ENCODE data around the gene TEX51. TPM values are rescaled to one million over a fixed set of nuclear protein-coding genes. Genes with fewer than 3 reads are reported as not detected.
A peak's percentile ranks its signal among the peaks of the same experiment; 100 is the strongest.

TEX51 gene
- total and polyA plus RNA-seq, 4 donors, result not detected

- DNase-seq (ENCODE audit: low read depth in 4 of 6, low spot score in 6 of 6), result no peak
- H3K36me3 ChIP-seq (ENCODE audit: control insufficient read depth, insufficient read depth, low read length), result no peaks in the 10 kb centered on the region
- 83% methylated on average over 3 of the region's 7 CpGs for WGBS (ENCODE audit: insufficient coverage)
- peaks cover 19% of the 10 kb centered on the region for H3K4me1 ChIP-seq (ENCODE audit: control insufficient read depth, insufficient read depth, low read length)
- no peak overlapping the region for H3K27ac ChIP-seq (ENCODE audit: low read depth, low read length)
- H3K27me3 ChIP-seq (ENCODE audit: control insufficient read depth, insufficient read depth, low read length), result peaks cover 2% of the 10 kb centered on the region
- no peaks in the 10 kb centered on the region for H3K9me3 ChIP-seq (ENCODE audit: control insufficient read depth, insufficient read depth, low read length)
- H3K4me3 ChIP-seq (ENCODE audit: low read depth, low read length), result no peak overlapping the region
Observed at GRCh38 chr2:126882736-126883665, 15.7 kb upstream of the TEX51 start.

- no peak overlapping the region for H3K27ac ChIP-seq (ENCODE audit: low read depth, low read length)
- no peak overlapping the region for H3K4me3 ChIP-seq (ENCODE audit: low read depth, low read length)
- DNase-seq (ENCODE audit: low read depth in 4 of 6, low spot score in 6 of 6), result no peak
- no peaks in the 10 kb centered on the region for H3K36me3 ChIP-seq (ENCODE audit: control insufficient read depth, insufficient read depth, low read length)
- 90% methylated on average over 4 of the region's 6 CpGs for WGBS (ENCODE audit: insufficient coverage)
- no peaks in the 10 kb centered on the region for H3K9me3 ChIP-seq (ENCODE audit: control insufficient read depth, insufficient read depth, low read length)
- peaks cover 19% of the 10 kb centered on the region for H3K4me1 ChIP-seq (ENCODE audit: control insufficient read depth, insufficient read depth, low read length)
- peaks cover 2% of the 10 kb centered on the region for H3K27me3 ChIP-seq (ENCODE audit: control insufficient read depth, insufficient read depth, low read length)
Observed at GRCh38 chr2:126883666-126884040, 15.0 kb upstream of the TEX51 start.

- Histone ChIP-seq H3K9me3 (ENCODE audit: control insufficient read depth, insufficient read depth, low read length) (no peaks in the 10 kb centered on the region), H3K36me3 (ENCODE audit: control insufficient read depth, insufficient read depth, low read length) (no peaks in the 10 kb centered on the region), H3K27ac (ENCODE audit: low read depth, low read length) (peak overlapping the region; percentile 61), H3K27me3 (ENCODE audit: control insufficient read depth, insufficient read depth, low read length) (peaks cover 2% of the 10 kb centered on the region), H3K4me3 (ENCODE audit: low read depth, low read length) (no peak overlapping the region), H3K4me1 (ENCODE audit: control insufficient read depth, insufficient read depth, low read length) (peaks cover 24% of the 10 kb centered on the region)
- DNase-seq (ENCODE audit: low read depth in 4 of 6, low spot score in 6 of 6), result no peak
- WGBS (ENCODE audit: insufficient coverage), result 76% methylated on average over 16 of the region's 21 CpGs
Observed at GRCh38 chr2:126884861-126885750, 13.6 kb upstream of the TEX51 start.

- Histone ChIP-seq H3K4me3 (ENCODE audit: low read depth, low read length) (peak overlapping the region; percentile 35), H3K9me3 (ENCODE audit: control insufficient read depth, insufficient read depth, low read length) (no peaks in the 10 kb centered on the region), H3K27ac (ENCODE audit: low read depth, low read length) (peak overlapping the region; percentile 61), H3K36me3 (ENCODE audit: control insufficient read depth, insufficient read depth, low read length) (no peaks in the 10 kb centered on the region), H3K27me3 (ENCODE audit: control insufficient read depth, insufficient read depth, low read length) (peaks cover 2% of the 10 kb centered on the region), H3K4me1 (ENCODE audit: control insufficient read depth, insufficient read depth, low read length) (peaks cover 24% of the 10 kb centered on the region)
- 32% methylated on average over 18 of the region's 18 CpGs for WGBS (ENCODE audit: insufficient coverage)
- peak in 3 of 6 donors; percentile 28 to 76 (median 67) for DNase-seq (ENCODE audit: low read depth in 4 of 6, low spot score in 6 of 6)
Observed at GRCh38 chr2:126885751-126886210, 12.9 kb upstream of the TEX51 start.

- Histone ChIP-seq H3K27me3 (ENCODE audit: control insufficient read depth, insufficient read depth, low read length) (peaks cover 2% of the 10 kb centered on the region), H3K36me3 (ENCODE audit: control insufficient read depth, insufficient read depth, low read length) (no peaks in the 10 kb centered on the region), H3K4me1 (ENCODE audit: control insufficient read depth, insufficient read depth, low read length) (peaks cover 24% of the 10 kb centered on the region), H3K4me3 (ENCODE audit: low read depth, low read length) (peak overlapping the region; percentile 35), H3K27ac (ENCODE audit: low read depth, low read length) (peak overlapping the region; percentile 61), H3K9me3 (ENCODE audit: control insufficient read depth, insufficient read depth, low read length) (no peaks in the 10 kb centered on the region)
- WGBS (ENCODE audit: insufficient coverage), result 10% methylated on average over 40 of the region's 40 CpGs
- peak in 4 of 6 donors; percentile 24 to 79 (median 50) for DNase-seq (ENCODE audit: low read depth in 4 of 6, low spot score in 6 of 6)
Observed at GRCh38 chr2:126886211-126886915, 12.3 kb upstream of the TEX51 start.

- Histone ChIP-seq H3K36me3 (ENCODE audit: control insufficient read depth, insufficient read depth, low read length) (no peaks in the 10 kb centered on the region), H3K9me3 (ENCODE audit: control insufficient read depth, insufficient read depth, low read length) (no peaks in the 10 kb centered on the region), H3K27me3 (ENCODE audit: control insufficient read depth, insufficient read depth, low read length) (peaks cover 2% of the 10 kb centered on the region), H3K4me1 (ENCODE audit: control insufficient read depth, insufficient read depth, low read length) (peaks cover 29% of the 10 kb centered on the region), H3K27ac (ENCODE audit: low read depth, low read length) (no peak overlapping the region), H3K4me3 (ENCODE audit: low read depth, low read length) (no peak overlapping the region)
- 88% methylated on average over 13 of the region's 13 CpGs for WGBS (ENCODE audit: insufficient coverage)
- DNase-seq (ENCODE audit: low read depth in 4 of 6, low spot score in 6 of 6), result no peak
Observed at GRCh38 chr2:126886916-126887280, 11.8 kb upstream of the TEX51 start.

- no peak for DNase-seq (ENCODE audit: low read depth in 4 of 6, low spot score in 6 of 6)
- Histone ChIP-seq H3K4me3 (ENCODE audit: low read depth, low read length) (no peak overlapping the region), H3K36me3 (ENCODE audit: control insufficient read depth, insufficient read depth, low read length) (no peaks in the 10 kb centered on the region), H3K9me3 (ENCODE audit: control insufficient read depth, insufficient read depth, low read length) (no peaks in the 10 kb centered on the region), H3K27me3 (ENCODE audit: control insufficient read depth, insufficient read depth, low read length) (peaks cover 2% of the 10 kb centered on the region), H3K27ac (ENCODE audit: low read depth, low read length) (no peak overlapping the region), H3K4me1 (ENCODE audit: control insufficient read depth, insufficient read depth, low read length) (peaks cover 30% of the 10 kb centered on the region)
- 83% methylated on average over 1 of the region's 9 CpGs for WGBS (ENCODE audit: insufficient coverage)
Observed at GRCh38 chr2:126887506-126887905, 11.2 kb upstream of the TEX51 start.

GRCh38 chr2:126888046-126888445, 10.6 kb upstream of the TEX51 start:
- WGBS (ENCODE audit: insufficient coverage), result 66% methylated on average over 4 of the region's 6 CpGs
- Histone ChIP-seq H3K36me3 (ENCODE audit: control insufficient read depth, insufficient read depth, low read length) (no peaks in the 10 kb centered on the region), H3K9me3 (ENCODE audit: control insufficient read depth, insufficient read depth, low read length) (no peaks in the 10 kb centered on the region), H3K27ac (ENCODE audit: low read depth, low read length) (no peak overlapping the region), H3K4me3 (ENCODE audit: low read depth, low read length) (no peak overlapping the region), H3K4me1 (ENCODE audit: control insufficient read depth, insufficient read depth, low read length) (peaks cover 30% of the 10 kb centered on the region), H3K27me3 (ENCODE audit: control insufficient read depth, insufficient read depth, low read length) (peaks cover 2% of the 10 kb centered on the region)
- peak in 2 of 6 donors; percentile 41 to 88 for DNase-seq (ENCODE audit: low read depth in 4 of 6, low spot score in 6 of 6)

- WGBS (ENCODE audit: insufficient coverage), result 81% methylated on average over 9 of the region's 9 CpGs
- Histone ChIP-seq H3K4me1 (ENCODE audit: control insufficient read depth, insufficient read depth, low read length) (peaks cover 30% of the 10 kb centered on the region), H3K9me3 (ENCODE audit: control insufficient read depth, insufficient read depth, low read length) (no peaks in the 10 kb centered on the region), H3K27me3 (ENCODE audit: control insufficient read depth, insufficient read depth, low read length) (peaks cover 2% of the 10 kb centered on the region), H3K27ac (ENCODE audit: low read depth, low read length) (no peak overlapping the region), H3K36me3 (ENCODE audit: control insufficient read depth, insufficient read depth, low read length) (no peaks in the 10 kb centered on the region), H3K4me3 (ENCODE audit: low read depth, low read length) (no peak overlapping the region)
- DNase-seq (ENCODE audit: low read depth in 4 of 6, low spot score in 6 of 6), result no peak
Observed at GRCh38 chr2:126889071-126889470, 9.6 kb upstream of the TEX51 start.
